ENCODE data around the gene NBPF4. TPM values are rescaled to one million over a fixed set of nuclear protein-coding genes. Genes with fewer than 3 reads are reported as not detected.
A peak's percentile ranks its signal among the peaks of the same experiment; 100 is the strongest.

NBPF4 gene
- total RNA-seq, 2 experiments from 2014 or later: not detected

DNA sequence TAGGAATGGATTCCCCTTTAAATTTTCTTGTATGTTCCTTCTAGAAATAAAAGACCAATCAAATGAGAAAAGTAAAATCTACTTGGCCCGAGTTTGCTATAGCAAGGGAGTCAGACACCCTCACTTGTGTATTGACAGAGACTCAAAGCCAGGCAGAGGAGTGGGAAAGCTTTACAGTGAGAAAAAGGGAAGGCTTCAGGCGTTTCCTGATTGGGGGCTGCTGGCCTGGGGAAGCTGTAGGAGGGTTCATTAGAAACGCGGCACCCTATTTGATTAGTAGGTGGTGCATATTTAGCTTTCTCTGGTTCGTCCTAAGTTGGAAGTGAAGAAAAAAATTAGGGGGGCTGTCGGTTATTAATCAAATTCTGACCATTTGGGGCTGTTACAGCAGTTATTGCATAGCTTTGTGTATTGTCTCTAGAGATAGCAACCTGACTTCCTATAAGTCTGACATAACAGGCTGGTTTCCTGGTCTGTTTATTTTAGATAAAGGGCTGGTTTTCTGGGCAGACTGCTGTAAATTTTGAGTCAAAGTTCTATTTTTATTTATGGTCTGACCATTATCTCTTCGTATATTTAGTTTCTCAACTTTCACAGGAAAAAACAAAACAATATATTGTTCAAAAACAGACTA is 53.8 kb downstream of the NBPF4 start:
- CTCF ChIA-PET: interaction anchor here (0.7 kb wide), 2 partner anchors 39 to 1219 kb away, joined by 3 to 5 read pairs; no protein-coding TSS in a partner anchor
- DNase-seq (no peak), ATAC-seq (no peak)
- peaks cover 22% of the 10 kb centered on the region for H3K9me3 Mint-ChIP-seq (ENCODE audit: insufficient read depth)
- no peak overlapping the region for H3K27ac Mint-ChIP-seq
- H3K4me3 Mint-ChIP-seq: no peak overlapping the region
- peaks cover 8% of the 10 kb centered on the region for H3K4me1 Mint-ChIP-seq (ENCODE audit: low read depth)
- H3K27me3 Mint-ChIP-seq (ENCODE audit: low read depth): no peaks in the 10 kb centered on the region
- POLR2A ChIA-PET: no interaction called here
- peaks cover 72% of the 10 kb centered on the region for H3K36me3 Mint-ChIP-seq (ENCODE audit: low read depth)

- Mint-ChIP-seq H3K4me1 (ENCODE audit: low read depth) (peaks cover 8% of the 10 kb centered on the region), H3K36me3 (ENCODE audit: low read depth) (peaks cover 71% of the 10 kb centered on the region), H3K9me3 (ENCODE audit: insufficient read depth) (peaks cover 22% of the 10 kb centered on the region), H3K27ac (no peak overlapping the region), H3K27me3 (ENCODE audit: low read depth) (no peaks in the 10 kb centered on the region), H3K4me3 (no peak overlapping the region)
- ChIA-PET CTCF (no interaction called here), POLR2A (no interaction called here)
- DNase-seq (no peak), ATAC-seq (no peak)
Measured at GRCh38 chr1:108188801-108189200, 55.1 kb downstream of the NBPF4 start.

- Mint-ChIP-seq H3K36me3 (ENCODE audit: low read depth) (peaks cover 61% of the 10 kb centered on the region), H3K27ac (peak overlapping the region; percentile 15), H3K4me1 (ENCODE audit: low read depth) (peaks cover 3% of the 10 kb centered on the region), H3K9me3 (ENCODE audit: insufficient read depth) (peaks cover 4% of the 10 kb centered on the region), H3K27me3 (ENCODE audit: low read depth) (no peaks in the 10 kb centered on the region), H3K4me3 (no peak overlapping the region)
- ChIA-PET POLR2A (no interaction called here), CTCF (no interaction called here)
- DNase-seq (no peak), ATAC-seq (no peak)
Measured at GRCh38 chr1:108182959-108183700, 60.7 kb downstream of the NBPF4 start.

DNA sequence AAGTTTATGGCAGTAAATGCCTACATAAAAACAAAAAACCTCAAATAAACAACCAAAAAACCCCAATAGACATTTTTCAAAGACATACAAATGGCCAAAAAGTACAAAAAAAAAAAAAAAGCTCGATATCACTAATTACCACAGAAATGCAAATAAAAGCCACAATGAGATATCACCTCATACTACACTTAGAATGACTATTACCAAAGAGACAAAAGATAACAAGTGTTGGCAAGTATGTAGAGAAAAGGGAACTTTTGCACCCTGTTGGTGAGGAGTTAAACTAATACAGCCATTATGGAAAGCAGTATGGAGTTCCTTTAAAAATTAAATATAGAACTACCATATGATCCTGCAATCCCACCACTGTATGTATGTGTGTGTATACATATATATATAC is 64.9 kb downstream of the NBPF4 start:
- H3K4me1 Mint-ChIP-seq (ENCODE audit: low read depth): peaks cover 9% of the 10 kb centered on the region
- peaks cover 72% of the 10 kb centered on the region for H3K36me3 Mint-ChIP-seq (ENCODE audit: low read depth)
- no peak overlapping the region for H3K27ac Mint-ChIP-seq
- ATAC-seq: no peak
- DNase-seq: no peak
- ChIA-PET CTCF (no interaction called here), POLR2A (no interaction called here)
- no peak overlapping the region for H3K4me3 Mint-ChIP-seq
- H3K9me3 Mint-ChIP-seq (ENCODE audit: insufficient read depth): peaks cover 4% of the 10 kb centered on the region
- H3K27me3 Mint-ChIP-seq (ENCODE audit: low read depth): no peaks in the 10 kb centered on the region

Other genes starting within 250 kb of the NBPF4 start
- gene SLC25A24, start 43.7 kb downstream of the NBPF4 start, total RNA-seq: 10 to 100 TPM; 26.9 to 29.2 TPM
- not detected for gene NBPF6, start 206.3 kb upstream of the NBPF4 start, total RNA-seq